Measurements from ENCODE around the gene PDF.
"Not testable (repeated sequence)": the region's sequence is repeated elsewhere in the genome, so short reads cannot be mapped to it uniquely, and the experiment has no call there.

Gene PDF

GRCh38 chr16:69316595-69317034 is 13.8 kb downstream of the PDF start:
- no peak for DNase-seq (ENCODE audit: low read depth in 1 of 2, low spot score in 1 of 2)

GRCh38 chr16:69315486-69316311 is 14.7 kb downstream of the PDF start:
- DNase-seq (ENCODE audit: low read depth in 1 of 2, low spot score in 1 of 2), result no peak

- DNase-seq (ENCODE audit: low read depth in 1 of 2, low spot score in 1 of 2), result no peak
Observed at GRCh38 chr16:69314534-69314933, 15.9 kb downstream of the PDF start.

GRCh38 chr16:69313469-69313868 is 16.9 kb downstream of the PDF start:
- DNase-seq (ENCODE audit: low read depth in 1 of 2, low spot score in 1 of 2), result no peak

GRCh38 chr16:69311533-69312387 is 18.6 kb downstream of the PDF start:
- DNase-seq (ENCODE audit: low read depth in 1 of 2, low spot score in 1 of 2), result peak in 1 of 2 donors; percentile 24

GRCh38 chr16:69310653-69311532 is 19.5 kb downstream of the PDF start, which contains the start of gene VPS4A:
VPS4A (plus strand) TSS chr16:69311350; CDS start chr16:69311512, 162 bp downstream.
- peak; percentile 97 for DNase-seq (ENCODE audit: low read depth in 1 of 2, low spot score in 1 of 2)

GRCh38 chr16:69309316-69309715 is 21.1 kb downstream of the PDF start:
- DNase-seq (ENCODE audit: low read depth in 1 of 2, low spot score in 1 of 2), result no peak

GRCh38 chr16:69307856-69308255 is 22.5 kb downstream of the PDF start:
- DNase-seq (ENCODE audit: low read depth in 1 of 2, low spot score in 1 of 2), result no peak

GRCh38 chr16:69307091-69307490 is 23.3 kb downstream of the PDF start:
- no peak for DNase-seq (ENCODE audit: low read depth in 1 of 2, low spot score in 1 of 2)

- no peak for DNase-seq (ENCODE audit: low read depth in 1 of 2, low spot score in 1 of 2)
Observed at GRCh38 chr16:69306031-69306430, 24.4 kb downstream of the PDF start.

- DNase-seq (ENCODE audit: low read depth in 1 of 2, low spot score in 1 of 2), result no peak
Observed at GRCh38 chr16:69302301-69302700, 28.1 kb downstream of the PDF start.

- DNase-seq (ENCODE audit: low read depth in 1 of 2, low spot score in 1 of 2), result no peak
Observed at GRCh38 chr16:69301861-69302260, 28.5 kb downstream of the PDF start.

- no peak for DNase-seq (ENCODE audit: low read depth in 1 of 2, low spot score in 1 of 2)
Observed at GRCh38 chr16:69301187-69301586, 29.2 kb downstream of the PDF start.

GRCh38 chr16:69298261-69298660 is 32.1 kb downstream of the PDF start:
- no peak for DNase-seq (ENCODE audit: low read depth in 1 of 2, low spot score in 1 of 2)

GRCh38 chr16:69296771-69297170 is 33.6 kb downstream of the PDF start:
- DNase-seq (ENCODE audit: low read depth in 1 of 2, low spot score in 1 of 2), result not testable (repeated sequence)

- no peak for DNase-seq (ENCODE audit: low read depth in 1 of 2, low spot score in 1 of 2)
Observed at GRCh38 chr16:69294051-69294450, 36.3 kb downstream of the PDF start.

- no peak for DNase-seq (ENCODE audit: low read depth in 1 of 2, low spot score in 1 of 2)
Observed at GRCh38 chr16:69293401-69293800, 37.0 kb downstream of the PDF start.

- DNase-seq (ENCODE audit: low read depth in 1 of 2, low spot score in 1 of 2), result not testable (repeated sequence)
Observed at GRCh38 chr16:69291657-69292056, 38.7 kb downstream of the PDF start.

GRCh38 chr16:69286941-69287713 is 43.3 kb downstream of the PDF start:
- DNase-seq (ENCODE audit: low read depth in 1 of 2, low spot score in 1 of 2), result no peak

GRCh38 chr16:69285240-69285639 is 45.1 kb downstream of the PDF start:
- no peak for DNase-seq (ENCODE audit: low read depth in 1 of 2, low spot score in 1 of 2)

Data from stimulated activated CD4-positive, alpha-beta T cell treated with anti-CD3 and anti-CD28 coated beads, Interleukin-15, amount 100 ng/mL, for 1 hour (primary cell).